GM12875 (cell line): ENCODE data around the gene MX1.

Experiments
- H3K4me3 ChIP-seq: one replicate; pipeline ENCODE4 v1.5.1; 2011; ENCODE audit warnings: low read depth, low read length, control low read depth
- TF ChIP-seq, protein P1 (sequence below): IDR thresholded peaks from 2 replicates; pipeline ENCODE4 v1.5.1; 2011; ENCODE audit warnings: low read depth, mild to moderate bottlenecking, control low read depth, inconsistent platforms, low read length, moderate library complexity, borderline replicate concordance; ENCODE audit not compliant: insufficient read depth

Gene MX1

GRCh38 chr21:41500931-41501381 is 74.9 kb downstream of the MX1 start:
- H3K4me3 ChIP-seq = no peak overlapping the region
- TF ChIP-seq, protein P1, sequence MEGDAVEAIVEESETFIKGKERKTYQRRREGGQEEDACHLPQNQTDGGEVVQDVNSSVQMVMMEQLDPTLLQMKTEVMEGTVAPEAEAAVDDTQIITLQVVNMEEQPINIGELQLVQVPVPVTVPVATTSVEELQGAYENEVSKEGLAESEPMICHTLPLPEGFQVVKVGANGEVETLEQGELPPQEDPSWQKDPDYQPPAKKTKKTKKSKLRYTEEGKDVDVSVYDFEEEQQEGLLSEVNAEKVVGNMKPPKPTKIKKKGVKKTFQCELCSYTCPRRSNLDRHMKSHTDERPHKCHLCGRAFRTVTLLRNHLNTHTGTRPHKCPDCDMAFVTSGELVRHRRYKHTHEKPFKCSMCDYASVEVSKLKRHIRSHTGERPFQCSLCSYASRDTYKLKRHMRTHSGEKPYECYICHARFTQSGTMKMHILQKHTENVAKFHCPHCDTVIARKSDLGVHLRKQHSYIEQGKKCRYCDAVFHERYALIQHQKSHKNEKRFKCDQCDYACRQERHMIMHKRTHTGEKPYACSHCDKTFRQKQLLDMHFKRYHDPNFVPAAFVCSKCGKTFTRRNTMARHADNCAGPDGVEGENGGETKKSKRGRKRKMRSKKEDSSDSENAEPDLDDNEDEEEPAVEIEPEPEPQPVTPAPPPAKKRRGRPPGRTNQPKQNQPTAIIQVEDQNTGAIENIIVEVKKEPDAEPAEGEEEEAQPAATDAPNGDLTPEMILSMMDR = no peak

DNA sequence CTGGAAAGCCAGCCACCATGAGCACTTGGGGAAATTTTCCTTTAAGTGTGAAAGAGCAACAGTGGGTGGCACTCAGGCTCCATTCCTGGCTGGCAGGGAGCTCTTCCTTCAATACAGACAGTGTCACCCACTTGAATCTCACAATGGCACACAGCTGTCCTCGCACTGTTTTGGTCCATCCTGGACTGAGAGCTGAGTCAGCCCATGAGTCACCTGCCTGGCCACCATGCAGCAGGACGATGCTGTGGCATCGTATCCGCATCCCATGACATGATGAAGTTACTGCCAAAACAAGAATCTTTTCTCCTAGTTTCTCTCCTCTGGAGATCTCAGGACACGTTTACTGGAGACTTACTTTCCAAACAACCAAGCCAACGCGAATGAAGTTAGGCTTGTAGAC is 75.9 kb downstream of the MX1 start:
- TF ChIP-seq, protein P1 = no peak
- H3K4me3 ChIP-seq = no peak overlapping the region

GRCh38 chr21:41503331-41503730 is 77.3 kb downstream of the MX1 start:
- TF ChIP-seq, protein P1 = no peak
- H3K4me3 ChIP-seq = no peak overlapping the region

DNA sequence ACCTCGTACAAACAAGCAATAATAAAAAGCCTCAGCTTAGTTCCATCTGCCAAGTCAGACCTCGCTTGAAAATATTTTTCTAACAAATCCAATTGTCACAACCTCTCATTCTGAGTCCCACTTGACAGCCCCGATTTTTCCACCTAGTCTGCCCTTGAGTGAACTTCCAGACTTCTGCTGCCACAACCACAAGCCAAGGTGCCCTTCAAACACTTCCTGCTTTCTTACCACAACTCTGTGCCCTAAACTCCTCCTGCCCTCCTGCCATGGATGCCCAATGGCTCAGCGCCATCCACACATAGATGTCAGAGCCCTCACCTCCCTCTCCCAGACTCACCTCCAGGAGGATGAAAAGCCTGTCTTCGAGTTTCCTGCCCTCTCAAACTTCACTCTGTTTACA is 78.0 kb downstream of the MX1 start:
- no peak overlapping the region for H3K4me3 ChIP-seq

GRCh38 chr21:41506005-41506594 is 80.1 kb downstream of the MX1 start:
- no peak overlapping the region for H3K4me3 ChIP-seq
- TF ChIP-seq, protein P1 = no peak

More for the DNA sequence above, 78.0 kb downstream of the MX1 start:
- TF ChIP-seq, protein P1 = no peak

DNA sequence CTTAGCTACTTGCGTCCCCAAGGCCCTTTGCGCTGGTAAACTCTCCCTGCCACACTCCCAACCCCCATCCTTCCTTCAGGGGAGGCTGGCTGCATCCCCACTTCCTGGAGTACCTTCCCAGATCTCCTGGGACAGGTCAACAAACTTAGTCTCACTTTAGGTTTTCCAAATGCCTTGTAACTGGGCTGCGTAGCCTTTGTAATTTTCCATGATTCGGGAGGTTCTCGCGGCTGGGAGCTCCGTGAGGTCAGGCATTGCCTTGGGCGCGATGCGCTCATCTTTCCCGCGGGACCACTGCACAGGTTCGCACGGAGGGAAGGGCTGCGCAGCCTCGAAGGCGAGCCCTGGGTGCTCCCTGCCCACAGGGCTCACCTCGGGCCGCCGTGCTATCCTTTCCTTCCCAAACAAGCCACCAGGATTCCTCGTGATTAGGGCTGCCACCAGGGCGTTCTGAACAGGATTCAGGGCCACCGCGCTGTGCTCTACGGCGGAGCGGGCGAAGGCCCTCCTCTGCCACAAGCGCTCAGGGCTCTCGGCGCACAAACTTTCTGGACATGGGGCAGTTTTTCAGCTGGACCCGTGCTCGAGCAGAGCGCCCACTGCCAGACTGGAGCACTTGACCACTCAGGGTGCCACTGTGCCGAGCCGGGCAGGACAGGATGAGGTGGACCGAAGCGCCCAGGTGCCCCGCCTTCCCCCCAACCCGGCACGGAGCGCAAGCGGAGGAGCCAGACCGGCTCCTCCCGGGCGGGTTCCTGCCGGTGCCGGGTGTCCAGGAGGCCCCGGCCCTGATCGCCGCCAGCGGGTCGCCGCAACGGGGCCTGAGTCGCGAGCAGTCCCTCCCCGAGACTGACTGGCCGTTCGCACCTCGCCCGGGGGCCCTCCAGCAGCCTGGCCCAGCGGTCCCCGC is 80.8 kb downstream of the MX1 start:
- H3K4me3 ChIP-seq = no peak overlapping the region
- TF ChIP-seq, protein P1 = no peak
